ENCODE data around the gene ANTXR1. TPM values are rescaled to one million over a fixed set of nuclear protein-coding genes. Genes with fewer than 3 reads are reported as not detected.

ANTXR1 gene
- total RNA-seq, 1 experiment from 2014 or later, result 37.3 TPM

GRCh38 chr2:69224512-69224837 lies 211.5 kb downstream of the ANTXR1 start:
- Histone ChIP-seq H2BK20ac (ENCODE audit: low read depth, low read length, poor library complexity, severe bottlenecking) (no peak overlapping the region), H4K91ac (ENCODE audit: insufficient read length, low read depth, low read length) (no peak overlapping the region), H4K5ac (ENCODE audit: insufficient read length, low read depth, low read length) (no peak overlapping the region), H2BK15ac (ENCODE audit: low read depth, low read length) (no peak overlapping the region), H3T11ph (ENCODE audit: low read length) (no peak overlapping the region), H3K56ac (ENCODE audit: insufficient read length, low read depth, low read length) (no peak overlapping the region), H3K4me1 (ENCODE audit: insufficient read depth, low read length) (no peaks in the 10 kb centered on the region; the same call in 1 of the 2 replicates), H3K79me2 (ENCODE audit: insufficient read depth, low read length) (no peaks in the 10 kb centered on the region), H3K4ac (ENCODE audit: low read depth, low read length) (no peak overlapping the region), H3K27ac (ENCODE audit: insufficient read length, low read depth, low read length) (no peak overlapping the region), H3K27me3 (ENCODE audit: insufficient read depth, low read length) (no peaks in the 10 kb centered on the region), H3K9me3 (ENCODE audit: control insufficient read depth, low read depth, low read length) (no peaks in the 10 kb centered on the region), H3K18ac (ENCODE audit: insufficient read length, low read depth, low read length) (no peak overlapping the region), H3K9ac (ENCODE audit: extremely low read depth, insufficient read length, low read length) (no peak overlapping the region), H2AK5ac (ENCODE audit: insufficient read length, low read length) (no peak overlapping the region), H4K20me1 (ENCODE audit: control insufficient read depth, insufficient read depth, insufficient read length) (no peaks in the 10 kb centered on the region), H3K79me1 (ENCODE audit: insufficient read depth, low read depth, low read length, poor library complexity, severe bottlenecking) (no peaks in the 10 kb centered on the region), H2BK120ac (ENCODE audit: low read depth, low read length, poor library complexity, severe bottlenecking) (no peak overlapping the region), H3K23me2 (ENCODE audit: insufficient read length, low read depth, low read length, poor library complexity, severe bottlenecking) (no peaks in the 10 kb centered on the region), H3K23ac (ENCODE audit: insufficient read length, low read depth, low read length) (no peak overlapping the region), H4K8ac (replicated peaks; ENCODE audit: insufficient read length, low read depth, low read length) (no peak overlapping the region), H3K4me2 (ENCODE audit: insufficient read depth, insufficient read length, low read length) (no peak overlapping the region), H2BK12ac (ENCODE audit: insufficient read length, low read depth, low read length) (no peak overlapping the region), H2BK5ac (ENCODE audit: insufficient read length, low read length) (no peak overlapping the region), H2AFZ (ENCODE audit: low read length) (no peak overlapping the region), H3K14ac (ENCODE audit: insufficient read depth, low read length) (no peak overlapping the region)
- H3K4me3 Mint-ChIP-seq, result no peak overlapping the region
- H3K36me3 Mint-ChIP-seq (ENCODE audit: insufficient read depth in 1 of 3, low read depth in 3 of 3), result peaks cover 0 to 2% (median 2%) of the 10 kb centered on the region in 3 experiments; a peak in 4 of 7 replicates
- no peaks in the 10 kb centered on the region for H3K27me3 Mint-ChIP-seq (ENCODE audit: low read depth)
- H3K4me1 Mint-ChIP-seq, result peaks cover 7 to 12% of the 10 kb centered on the region in 2 experiments
- H3K9me3 Mint-ChIP-seq, result no peaks in the 10 kb centered on the region
- no peak for DNase-seq
- H3K27ac Mint-ChIP-seq, result no peak overlapping the region
- WGBS (ENCODE audit: extremely low coverage, insufficient read length, low lambda C conversion rate), result no CpG with 5 or more reads among the region's 3 CpGs
- TF ChIP-seq CTCF (conservative IDR thresholded peaks at IDR 0.05), result no peak
